ENCODE results near the gene ARHGEF6. TPM values are rescaled to one million over a fixed set of nuclear protein-coding genes. Genes with fewer than 3 reads are reported as not detected.
A peak's percentile ranks its signal among the peaks of the same experiment; 100 is the strongest.
"Not testable (repeated sequence)": the region's sequence is repeated elsewhere in the genome, so short reads cannot be mapped to it uniquely, and the experiment has no call there.

Gene ARHGEF6
- total RNA-seq, 2 donors from 2014 or later, result 85.6 to 91.1 TPM

DNA sequence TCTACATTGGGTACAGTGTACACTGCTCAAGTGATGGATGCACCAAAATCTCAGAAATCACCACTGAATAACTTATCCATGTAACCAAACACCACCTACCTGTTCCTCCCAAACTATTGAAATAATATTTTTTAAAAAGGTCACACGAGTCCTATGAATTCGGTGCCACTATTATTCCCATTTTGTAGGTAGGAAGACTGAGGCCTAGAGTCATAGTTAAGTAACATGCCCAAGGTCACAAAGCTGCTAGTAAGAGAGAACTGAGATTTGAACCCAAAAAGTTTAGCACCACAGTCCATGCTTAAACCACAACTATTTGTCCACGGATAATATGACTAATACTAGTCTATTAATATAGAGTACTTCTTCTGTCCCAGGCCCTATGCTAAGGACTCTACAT is 2.7 kb downstream of the ARHGEF6 start:
- Mint-ChIP-seq H3K27me3 (ENCODE audit: low read depth) (peaks cover 18% of the 10 kb centered on the region), H3K27ac (peak overlapping the region; percentile 97), H3K4me3 (peak overlapping the region; percentile 88 to 96), H3K36me3 (ENCODE audit: insufficient read depth in 2 of 2) (peaks cover 10 to 15% of the 10 kb centered on the region in 2 donors), H3K9me3 (no peaks in the 10 kb centered on the region), H3K4me1 (ENCODE audit: low read depth) (peaks cover 58% of the 10 kb centered on the region)
- DNase-seq (no peak), ATAC-seq (replicated peaks in 1 of 2) (no peak)

DNA sequence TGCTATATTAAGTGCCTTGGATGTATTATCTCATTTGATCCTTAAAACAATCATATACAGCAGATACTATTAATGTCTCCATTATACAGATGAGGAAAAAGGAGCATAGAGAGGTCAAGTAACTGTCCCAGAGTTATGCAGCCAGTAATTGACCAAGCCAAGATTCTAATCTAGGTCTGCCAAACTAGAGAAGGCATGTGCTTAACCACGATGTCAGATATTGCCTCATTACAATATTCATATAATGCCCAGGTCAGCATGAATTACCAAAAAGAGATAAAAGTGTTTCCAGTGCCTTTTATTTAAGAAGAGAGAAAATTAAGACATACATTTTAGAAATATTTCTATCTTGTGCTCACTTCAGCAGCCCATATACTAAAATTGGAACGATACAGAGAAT is 7.1 kb downstream of the ARHGEF6 start:
- no peak for ATAC-seq (replicated peaks in 1 of 2)
- Mint-ChIP-seq H3K4me3 (peak overlapping the region in 1 of 2 donors; percentile 32), H3K9me3 (peaks cover 0 to 2% of the 10 kb centered on the region in 2 donors), H3K36me3 (ENCODE audit: insufficient read depth in 2 of 2) (peaks cover 8 to 12% of the 10 kb centered on the region in 2 donors), H3K27me3 (ENCODE audit: low read depth) (no peaks in the 10 kb centered on the region), H3K4me1 (ENCODE audit: low read depth) (peaks cover 55% of the 10 kb centered on the region), H3K27ac (peak overlapping the region; percentile 8)
- no peak for DNase-seq

DNA sequence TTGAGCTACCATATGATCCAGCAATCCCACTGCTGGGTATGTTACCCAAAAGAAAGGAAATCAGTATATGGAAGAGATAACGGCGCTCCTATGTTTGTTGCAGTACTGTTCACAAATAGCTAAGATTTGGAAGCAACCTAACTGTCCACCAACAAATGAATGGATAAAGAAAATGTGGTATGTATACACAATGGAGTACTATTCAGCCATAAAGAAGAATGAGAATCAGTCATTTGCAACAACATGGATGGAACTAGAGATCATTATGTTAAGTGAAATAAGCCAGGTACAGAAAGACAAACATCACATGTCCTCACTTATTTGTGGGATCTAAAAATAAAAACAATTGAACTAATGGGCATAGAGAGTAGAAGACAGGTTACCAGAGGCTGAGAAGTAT is 8.9 kb downstream of the ARHGEF6 start:
- not testable (repeated sequence) for H3K27me3 Mint-ChIP-seq (ENCODE audit: low read depth); DNase-seq; ATAC-seq (replicated peaks in 1 of 2); H3K9me3 Mint-ChIP-seq; H3K36me3 Mint-ChIP-seq (ENCODE audit: insufficient read depth in 2 of 2)
- peaks cover 49% of the 10 kb centered on the region for H3K4me1 Mint-ChIP-seq (ENCODE audit: low read depth)
- H3K27ac Mint-ChIP-seq, result peak overlapping the region; percentile 28
- H3K4me3 Mint-ChIP-seq, result peak overlapping the region in 1 of 2 donors; percentile 41

DNA sequence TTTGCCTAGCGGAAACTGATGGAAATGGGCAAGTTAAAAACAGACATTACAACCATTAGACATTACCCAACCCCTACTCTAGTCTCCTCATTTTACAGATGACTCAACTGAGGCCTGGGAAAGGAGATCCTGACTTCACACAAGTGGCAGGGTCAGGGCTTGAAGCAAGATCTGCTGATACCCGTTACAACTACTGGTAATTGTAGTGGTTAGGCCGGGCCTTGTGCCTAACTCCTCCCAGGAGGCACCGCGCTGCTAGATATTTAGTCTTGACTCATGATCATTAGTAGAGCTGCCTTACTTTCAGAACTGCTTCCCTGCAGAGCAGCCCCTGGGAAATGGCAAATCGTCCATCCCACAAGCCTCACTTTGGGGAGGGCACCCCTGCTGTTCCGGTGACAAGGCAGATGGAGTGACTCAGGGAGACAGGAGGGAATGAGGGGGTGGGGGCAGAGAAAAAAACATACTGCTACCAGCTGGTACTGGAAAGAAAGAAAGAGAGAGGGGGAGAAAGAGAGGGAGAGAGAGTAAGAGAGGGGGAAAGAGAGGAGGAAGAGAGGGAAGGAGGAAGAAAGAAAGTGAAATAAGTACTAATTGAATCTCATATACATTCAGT is 12.2 kb downstream of the ARHGEF6 start:
- DNase-seq (peak; percentile 40 to 52), ATAC-seq (replicated peaks in 1 of 2) (peak; percentile 73 to 74)
- Mint-ChIP-seq H3K27me3 (ENCODE audit: low read depth) (no peaks in the 10 kb centered on the region), H3K4me1 (ENCODE audit: low read depth) (peaks cover 51% of the 10 kb centered on the region), H3K9me3 (peaks cover 0 to 2% of the 10 kb centered on the region in 2 donors), H3K27ac (peak overlapping the region; percentile 94), H3K36me3 (ENCODE audit: insufficient read depth in 2 of 2) (peaks cover 5 to 9% of the 10 kb centered on the region in 2 donors), H3K4me3 (peak overlapping the region; percentile 81 to 89)

DNA sequence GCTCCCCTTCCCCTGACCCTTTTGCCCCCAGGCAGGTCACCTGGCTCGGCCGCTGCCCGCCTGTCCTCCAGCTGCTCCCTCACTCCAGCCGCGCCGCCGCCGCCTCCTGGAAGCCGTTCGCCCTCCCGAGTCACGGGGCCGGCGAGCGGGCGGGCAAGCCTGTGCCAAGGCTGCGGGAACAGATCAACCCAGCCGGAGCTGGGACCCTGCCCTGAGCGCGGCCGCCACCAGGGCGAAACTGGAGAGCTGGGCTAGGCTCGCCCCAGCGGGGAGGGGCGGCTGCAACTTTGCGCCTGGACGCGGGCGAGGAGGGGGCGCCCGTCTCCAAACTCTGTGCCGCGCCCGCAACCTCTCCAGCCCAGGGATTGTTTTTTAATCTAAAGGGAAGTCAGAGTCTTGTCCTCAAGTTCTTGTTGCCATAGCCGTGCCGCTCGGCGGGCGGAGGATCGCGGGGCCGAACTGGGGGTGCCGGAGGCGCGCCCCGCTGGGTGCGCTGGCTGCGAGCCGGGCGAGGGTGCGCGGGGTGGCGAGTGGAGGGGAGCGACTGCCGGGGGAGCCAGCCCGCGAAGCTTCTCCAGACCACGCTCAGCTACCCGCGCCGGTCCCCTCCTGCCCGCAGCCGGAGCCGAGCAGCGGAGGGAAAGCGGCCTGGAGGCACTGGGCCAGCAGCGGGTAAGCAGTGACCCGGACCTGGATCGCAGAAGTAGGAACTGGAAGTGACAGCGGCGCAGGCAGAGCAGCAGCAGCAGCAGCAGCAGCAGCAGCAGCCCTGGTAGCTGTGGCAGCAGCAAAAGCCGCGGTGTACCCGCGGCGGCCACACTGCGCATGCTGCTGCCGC is 13.4 kb downstream of the ARHGEF6 start:
- H3K27me3 Mint-ChIP-seq (ENCODE audit: low read depth), result no peaks in the 10 kb centered on the region
- peak overlapping the region; percentile 81 to 89 for H3K4me3 Mint-ChIP-seq
- peaks cover 7 to 9% of the 10 kb centered on the region in 2 donors for H3K36me3 Mint-ChIP-seq (ENCODE audit: insufficient read depth in 2 of 2)
- no peak overlapping the region for H3K27ac Mint-ChIP-seq
- H3K4me1 Mint-ChIP-seq (ENCODE audit: low read depth), result peaks cover 64% of the 10 kb centered on the region
- ATAC-seq (replicated peaks in 1 of 2), result peak; percentile 70 to 78
- peaks cover 0 to 2% of the 10 kb centered on the region in 2 donors for H3K9me3 Mint-ChIP-seq
- DNase-seq, result peak; percentile 47 to 55

DNA sequence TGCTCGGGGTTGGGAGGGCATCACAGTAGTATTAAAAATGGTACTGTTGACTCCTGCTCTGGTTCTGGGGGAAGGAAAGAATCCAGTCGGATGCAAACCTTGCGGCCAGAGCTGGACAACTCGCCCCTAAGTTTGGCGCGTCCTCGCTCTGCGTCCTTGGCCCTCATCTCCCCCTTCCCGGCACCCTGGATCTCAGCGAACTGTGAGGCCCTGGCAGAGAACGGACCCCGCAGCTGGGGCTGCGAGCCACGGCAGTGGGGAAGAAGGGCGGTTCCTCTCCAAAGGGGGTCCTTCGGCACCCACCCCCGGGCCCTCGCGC is 14.0 kb downstream of the ARHGEF6 start:
- no peaks in the 10 kb centered on the region for H3K27me3 Mint-ChIP-seq (ENCODE audit: low read depth)
- H3K36me3 Mint-ChIP-seq (ENCODE audit: insufficient read depth in 2 of 2), result peaks cover 4 to 5% of the 10 kb centered on the region in 2 donors
- DNase-seq, result no peak
- peaks cover 64% of the 10 kb centered on the region for H3K4me1 Mint-ChIP-seq (ENCODE audit: low read depth)
- H3K4me3 Mint-ChIP-seq, result peak overlapping the region; percentile 79 to 81
- ATAC-seq (replicated peaks in 1 of 2), result no peak
- H3K9me3 Mint-ChIP-seq, result no peaks in the 10 kb centered on the region
- no peak overlapping the region for H3K27ac Mint-ChIP-seq

DNA sequence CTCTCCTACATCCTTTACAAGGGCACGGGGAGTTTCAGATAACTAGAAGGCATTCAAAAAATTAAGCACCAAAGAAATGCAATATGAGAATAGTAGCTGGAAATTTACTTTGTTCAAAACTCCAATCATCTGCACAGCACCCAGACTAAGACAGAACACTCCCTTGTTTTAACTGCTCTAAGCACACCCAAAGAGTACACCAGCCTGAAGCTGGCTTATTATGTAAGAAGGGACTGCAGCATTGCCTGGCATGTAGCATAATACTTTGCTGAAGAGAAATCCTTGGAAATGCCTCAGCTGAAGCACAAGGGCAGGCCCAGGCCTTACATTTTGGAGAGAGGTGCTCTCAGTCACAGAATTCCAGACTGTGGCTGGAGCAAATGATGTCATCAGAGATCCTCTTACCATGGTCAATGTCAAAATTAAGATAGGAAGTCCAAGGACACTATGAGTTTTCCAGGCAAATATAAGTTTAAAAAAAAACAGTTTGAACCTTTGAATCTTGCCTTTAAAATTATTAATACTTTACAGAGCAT is 14.8 kb downstream of the ARHGEF6 start:
- no peaks in the 10 kb centered on the region for H3K9me3 Mint-ChIP-seq
- no peak for ATAC-seq (replicated peaks in 1 of 2)
- peaks cover 3% of the 10 kb centered on the region in 2 donors for H3K36me3 Mint-ChIP-seq (ENCODE audit: insufficient read depth in 2 of 2)
- no peaks in the 10 kb centered on the region for H3K27me3 Mint-ChIP-seq (ENCODE audit: low read depth)
- no peak for DNase-seq
- peaks cover 64% of the 10 kb centered on the region for H3K4me1 Mint-ChIP-seq (ENCODE audit: low read depth)
- peak overlapping the region; percentile 79 to 81 for H3K4me3 Mint-ChIP-seq
- H3K27ac Mint-ChIP-seq, result peak overlapping the region; percentile 38

DNA sequence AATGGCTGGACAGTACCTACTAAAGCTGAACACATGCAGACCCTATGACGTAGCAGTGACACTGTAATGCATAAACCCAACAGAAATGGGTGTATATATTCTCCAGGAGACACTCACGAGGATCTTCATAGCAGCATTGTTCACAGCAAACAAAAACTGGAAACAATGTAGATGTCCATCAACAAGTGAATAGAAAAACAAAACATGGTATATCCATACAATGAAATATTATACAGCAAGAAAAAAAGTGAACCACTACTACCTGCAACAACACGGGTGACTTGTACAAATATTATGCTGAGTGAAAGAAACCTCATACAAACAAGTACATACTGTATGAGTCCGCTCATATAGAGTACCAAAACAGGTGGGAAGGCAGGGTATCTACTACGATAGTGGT is 16.5 kb downstream of the ARHGEF6 start:
- DNase-seq, result no peak

DNA sequence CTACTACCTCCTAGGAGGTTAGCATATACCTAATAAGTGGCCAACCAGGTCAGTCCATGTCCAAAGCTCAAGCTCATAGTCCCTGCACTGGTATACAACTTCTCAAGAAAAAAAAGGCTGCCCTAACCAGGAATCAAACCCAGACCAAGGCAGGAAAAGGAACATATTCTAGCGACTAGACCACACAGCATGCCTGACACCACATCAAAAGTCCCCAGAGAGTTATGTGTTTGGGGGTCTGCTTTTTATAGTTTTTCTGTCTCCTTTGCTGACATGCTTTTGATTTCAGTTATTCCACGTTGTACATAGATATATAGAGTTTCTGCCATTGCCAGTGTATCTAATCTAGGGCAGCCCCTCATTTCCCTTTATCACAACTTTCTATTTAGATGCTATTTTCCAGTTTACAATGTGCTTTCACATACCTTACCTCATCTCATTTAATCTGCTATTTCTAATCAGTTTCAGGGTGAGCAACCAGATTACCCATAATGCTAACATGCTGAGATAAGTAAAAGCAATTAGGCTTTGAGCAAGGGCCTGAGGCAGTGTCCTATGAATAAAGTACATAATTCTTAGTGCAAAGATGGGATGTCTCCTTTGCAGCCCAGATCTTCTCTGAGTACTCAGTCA is 17.8 kb downstream of the ARHGEF6 start:
- peaks cover 50% of the 10 kb centered on the region for H3K4me1 Mint-ChIP-seq (ENCODE audit: low read depth)

More for the DNA sequence above, 16.5 kb downstream of the ARHGEF6 start:
- peaks cover 3 to 5% of the 10 kb centered on the region in 2 donors for H3K36me3 Mint-ChIP-seq (ENCODE audit: insufficient read depth in 2 of 2)
- no peaks in the 10 kb centered on the region for H3K27me3 Mint-ChIP-seq (ENCODE audit: low read depth)
- no peaks in the 10 kb centered on the region for H3K9me3 Mint-ChIP-seq
- peaks cover 61% of the 10 kb centered on the region for H3K4me1 Mint-ChIP-seq (ENCODE audit: low read depth)
- H3K27ac Mint-ChIP-seq, result no peak overlapping the region
- ATAC-seq (replicated peaks in 1 of 2), result no peak
- no peak overlapping the region for H3K4me3 Mint-ChIP-seq

DNA sequence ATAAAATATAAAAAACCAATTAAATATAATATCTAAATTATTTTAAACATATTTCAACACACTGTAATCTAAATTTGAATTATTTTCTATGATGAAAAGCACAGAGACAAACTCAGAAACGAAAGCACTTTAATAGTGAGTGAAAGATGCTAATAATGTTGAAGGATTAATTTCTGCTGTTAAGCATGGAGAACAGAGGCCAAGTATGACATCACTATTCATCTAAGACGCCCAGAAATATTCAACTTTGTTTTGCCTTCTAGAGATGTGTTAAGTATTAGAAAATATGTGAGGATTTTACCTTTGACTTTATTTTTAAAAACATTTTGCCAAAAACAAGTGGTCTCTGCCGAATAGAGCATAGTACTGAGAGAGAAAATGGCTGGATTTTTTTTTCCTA is 19.3 kb downstream of the ARHGEF6 start:
- Mint-ChIP-seq H3K4me1 (ENCODE audit: low read depth) (peaks cover 50% of the 10 kb centered on the region), H3K36me3 (ENCODE audit: insufficient read depth in 2 of 2) (peaks cover 7 to 9% of the 10 kb centered on the region in 2 donors), H3K4me3 (no peak overlapping the region), H3K27me3 (ENCODE audit: low read depth) (no peaks in the 10 kb centered on the region), H3K27ac (no peak overlapping the region), H3K9me3 (no peaks in the 10 kb centered on the region)
- ATAC-seq (replicated peaks in 1 of 2), result no peak
- no peak for DNase-seq

More for the DNA sequence above, 17.8 kb downstream of the ARHGEF6 start:
- ATAC-seq (replicated peaks in 1 of 2), result peak; percentile 36 to 43
- no peaks in the 10 kb centered on the region for H3K9me3 Mint-ChIP-seq
- peaks cover 3 to 5% of the 10 kb centered on the region in 2 donors for H3K36me3 Mint-ChIP-seq (ENCODE audit: insufficient read depth in 2 of 2)
- H3K4me3 Mint-ChIP-seq, result peak overlapping the region; percentile 28 to 71
- no peak for DNase-seq
- H3K27ac Mint-ChIP-seq, result peak overlapping the region; percentile 84
- no peaks in the 10 kb centered on the region for H3K27me3 Mint-ChIP-seq (ENCODE audit: low read depth)

DNA sequence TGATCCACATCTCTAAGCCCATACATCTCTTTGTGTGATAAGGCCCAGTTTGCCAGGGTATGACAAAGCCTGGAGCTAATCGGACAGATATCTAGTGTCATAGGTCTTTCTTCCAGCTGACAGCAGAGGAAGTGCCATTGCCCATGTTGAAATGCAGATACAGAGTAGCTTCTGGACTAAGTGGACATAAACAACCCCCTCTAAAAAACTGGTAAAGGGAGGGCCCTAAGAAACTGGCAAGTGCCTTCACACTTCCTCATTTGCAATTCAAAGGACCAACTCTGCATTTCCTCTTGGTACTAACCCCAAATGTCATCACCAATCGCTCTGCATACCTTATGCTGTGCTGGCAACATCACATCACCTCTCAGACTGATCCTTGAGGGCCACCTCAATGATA is 20.8 kb downstream of the ARHGEF6 start:
- H3K4me3 Mint-ChIP-seq, result peak overlapping the region in 1 of 2 donors; percentile 65
- H3K4me1 Mint-ChIP-seq (ENCODE audit: low read depth), result peaks cover 50% of the 10 kb centered on the region
- H3K36me3 Mint-ChIP-seq (ENCODE audit: insufficient read depth in 2 of 2), result peaks cover 7 to 12% of the 10 kb centered on the region in 2 donors
- H3K27me3 Mint-ChIP-seq (ENCODE audit: low read depth), result no peaks in the 10 kb centered on the region
- DNase-seq (no peak), ATAC-seq (replicated peaks in 1 of 2) (peak in 1 of 2 donors; percentile 61)
- no peaks in the 10 kb centered on the region for H3K9me3 Mint-ChIP-seq
- H3K27ac Mint-ChIP-seq, result peak overlapping the region; percentile 48

DNA sequence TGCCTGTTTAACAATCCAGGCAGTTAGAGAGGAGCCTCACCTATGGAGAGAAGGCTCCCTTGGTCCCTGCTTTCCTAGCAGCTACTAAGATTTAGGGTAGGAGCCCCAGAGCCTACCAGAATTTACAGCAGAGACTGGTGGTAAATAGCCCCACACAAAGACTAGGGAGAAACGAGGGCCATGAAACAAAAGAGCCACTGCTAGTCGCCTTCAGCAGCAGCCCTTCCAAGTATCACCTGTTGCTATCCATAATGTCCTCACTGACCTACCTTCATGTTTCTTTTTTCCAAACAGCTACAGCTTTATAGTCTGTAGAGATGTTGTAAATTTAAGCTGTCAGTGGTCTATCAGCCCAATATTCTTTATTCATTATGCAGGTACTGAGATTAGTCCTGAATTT is 25.3 kb downstream of the ARHGEF6 start:
- DNase-seq (no peak), ATAC-seq (replicated peaks in 1 of 2) (no peak)
- H3K9me3 Mint-ChIP-seq, result no peaks in the 10 kb centered on the region
- H3K4me3 Mint-ChIP-seq, result no peak overlapping the region
- H3K36me3 Mint-ChIP-seq (ENCODE audit: insufficient read depth in 2 of 2), result peaks cover 6 to 9% of the 10 kb centered on the region in 2 donors
- peaks cover 68% of the 10 kb centered on the region for H3K4me1 Mint-ChIP-seq (ENCODE audit: low read depth)
- no peak overlapping the region for H3K27ac Mint-ChIP-seq
- H3K27me3 Mint-ChIP-seq (ENCODE audit: low read depth), result no peaks in the 10 kb centered on the region

DNA sequence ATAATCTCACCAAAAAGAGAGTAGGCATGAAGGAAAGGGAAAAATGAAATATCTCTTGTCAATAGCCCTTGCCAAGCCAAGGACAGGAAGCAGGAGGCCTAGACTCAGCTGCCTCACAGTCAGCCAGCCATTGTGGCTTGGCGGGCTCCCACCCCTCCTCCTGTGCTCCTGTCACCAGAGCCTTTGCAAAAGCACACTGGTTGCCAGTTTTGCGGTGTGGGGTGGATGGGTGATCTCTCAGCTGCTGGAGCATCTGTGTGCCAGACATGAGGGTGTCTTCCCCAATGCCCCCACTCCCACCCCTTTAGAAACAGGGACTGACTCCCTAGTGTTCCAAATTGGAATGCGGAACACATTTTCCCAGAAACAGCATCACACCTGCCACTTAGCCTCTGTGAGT is 26.1 kb downstream of the ARHGEF6 start:
- Mint-ChIP-seq H3K36me3 (ENCODE audit: insufficient read depth in 2 of 2) (peaks cover 4 to 9% of the 10 kb centered on the region in 2 donors), H3K27ac (peak overlapping the region; percentile 76), H3K4me1 (ENCODE audit: low read depth) (peaks cover 68% of the 10 kb centered on the region), H3K27me3 (ENCODE audit: low read depth) (no peaks in the 10 kb centered on the region), H3K4me3 (peak overlapping the region in 1 of 2 donors; percentile 12), H3K9me3 (no peaks in the 10 kb centered on the region)
- DNase-seq, result peak; percentile 21 to 36
- ATAC-seq (replicated peaks in 1 of 2), result peak; percentile 40 to 61
